Common myeloid progenitor, CD34-positive (primary cell): ENCODE measurements around the gene MYT1.

Experiments used
- CTCF ChIA-PET: fragments of 350-600 bp; sonication (Branson Sonifier 250); formaldehyde crosslinking; loops from one replicate; lab custom pipeline; 2021; ENCODE audit warnings: antibody characterized with exemption; lab: Charles Lee
- POLR2A ChIA-PET: fragments of 350-600 bp; sonication (Branson Sonifier 250); formaldehyde crosslinking; loops from one replicate; lab custom pipeline; 2021; ENCODE audit warnings: antibody characterized with exemption; lab: Charles Lee
- DNase-seq, 3 donors: peaks; one replicate each; pipeline versions ENCODE4 v3.0.0 to v3.0.0-alpha.2; 2013
- H3K27ac ChIP-seq, 2 experiments: 1 replicate in 1 of 2; 2 replicates in 1 of 2; pipeline ENCODE4 v1.7.0; 2013; ENCODE audit warnings: inconsistent platforms in 2 of 2, low read length in 2 of 2, mild to moderate bottlenecking in 2 of 2, low read depth in 1 of 2, moderate library complexity in 1 of 2; ENCODE audit not compliant: severe bottlenecking in 2 of 2, insufficient read depth in 1 of 2, poor library complexity in 1 of 2
- H3K27me3 ChIP-seq, 5 experiments: replicated peaks in 2 of 5; 1 replicate in 3 of 5; 2 replicates in 2 of 5; pipeline versions ENCODE4 v1.6.1 to v1.7.0; 2013; ENCODE audit warnings: low read length in 4 of 5, mild to moderate bottlenecking in 2 of 5, moderate library complexity in 2 of 5, inconsistent platforms in 1 of 5; ENCODE audit not compliant: insufficient read depth in 5 of 5, control insufficient read depth in 4 of 5
- H3K36me3 ChIP-seq, 4 experiments: 1 replicate in 2 of 4; 2 replicates in 2 of 4; pipeline versions ENCODE4 v1.6.1 to v1.7.0; 2013; ENCODE audit warnings: low read length in 3 of 4, control low read depth in 1 of 4, mild to moderate bottlenecking in 1 of 4; ENCODE audit not compliant: control insufficient read depth in 4 of 4, insufficient read depth in 4 of 4
- H3K4me1 ChIP-seq, 4 experiments: 1 replicate in 3 of 4; 2 replicates in 1 of 4; pipeline versions ENCODE4 v1.6.1 to v1.7.1; 2013; ENCODE audit warnings: low read length in 3 of 4, mild to moderate bottlenecking in 3 of 4, control low read depth in 1 of 4, inconsistent platforms in 1 of 4, moderate library complexity in 1 of 4; ENCODE audit not compliant: control insufficient read depth in 4 of 4, insufficient read depth in 4 of 4; ENCODE audit errors: control extremely low read depth in 1 of 4
- H3K4me3 ChIP-seq, 7 experiments: 1 replicate in 4 of 7; 2 replicates in 3 of 7; pipeline versions ENCODE4 v1.5.1 to v1.7.0; 2013; ENCODE audit warnings: mild to moderate bottlenecking in 7 of 7, low read length in 6 of 7, moderate library complexity in 6 of 7, inconsistent platforms in 2 of 7, low read depth in 2 of 7, control low read depth in 1 of 7; ENCODE audit not compliant: insufficient read depth in 4 of 7, control insufficient read depth in 1 of 7; ENCODE audit errors: extremely low read depth in 1 of 7
- H3K9me3 ChIP-seq, 5 experiments: 1 replicate in 4 of 5; 2 replicates in 1 of 5; pipeline versions ENCODE4 v1.6.1 to v1.7.1; 2013; ENCODE audit warnings: low read length in 4 of 5, mild to moderate bottlenecking in 2 of 5, inconsistent platforms in 1 of 5, low read depth in 1 of 5, moderate library complexity in 1 of 5; ENCODE audit not compliant: control insufficient read depth in 4 of 5, insufficient read depth in 2 of 5; ENCODE audit errors: control extremely low read depth in 1 of 5
- WGBS: methylation state at CpG from one replicate; pipeline ENCODE4 v1.1.5; 2013; ENCODE audit not compliant: insufficient coverage; 5-methylcytosine and 5-hydroxymethylcytosine counted together

The MYT1 gene

GRCh38 chr20:64257107-64257757 is 93.0 kb downstream of the MYT1 start:
- H3K4me3 ChIP-seq = peak overlapping the region in 4 of 7 experiments; percentile 81 to 90 (median 85)

DNA sequence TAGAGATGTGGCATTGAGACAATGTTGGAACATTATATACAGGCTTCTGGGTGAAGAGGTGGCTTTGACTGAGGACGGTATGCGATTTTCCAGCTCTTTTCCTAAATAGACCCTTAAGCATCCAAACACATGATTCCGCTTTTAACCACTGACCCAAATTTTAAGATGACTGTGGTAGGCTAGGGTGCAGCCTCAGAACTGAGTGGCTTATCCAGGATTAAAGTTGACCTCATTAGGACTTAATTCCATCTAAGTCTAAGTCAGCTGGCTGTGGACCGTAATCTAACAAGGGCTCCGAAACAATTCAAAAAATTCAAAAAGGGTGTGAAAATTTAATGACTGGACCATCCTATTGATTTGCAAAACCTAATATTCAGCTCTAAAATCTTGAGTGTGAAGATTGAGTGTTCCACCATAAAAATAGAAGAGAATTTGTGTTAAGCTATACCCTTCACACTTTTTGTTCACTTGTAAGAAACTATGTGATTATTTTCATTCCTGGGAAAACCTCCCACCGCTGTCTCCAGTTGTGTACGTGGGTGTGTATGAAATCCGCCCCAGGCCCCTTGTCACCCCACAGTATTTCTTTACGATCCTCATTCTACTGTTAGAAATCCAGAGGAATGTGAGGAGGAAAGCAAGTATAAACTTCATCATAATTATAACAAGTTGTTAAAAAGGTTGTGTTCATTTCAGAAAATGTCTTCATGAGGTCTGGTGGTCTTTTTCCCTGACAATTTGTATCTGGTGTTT is 94.0 kb downstream of the MYT1 start:
- ChIA-PET POLR2A (no interaction called here), CTCF (interaction anchor here (0.9 to 1.6 kb wide), 2 partner anchors 11 to 20 kb away, joined by 3 read pairs; no protein-coding TSS in a partner anchor)
- peaks cover 0 to 2% (median 0%) of the 10 kb centered on the region in 5 experiments for H3K27me3 ChIP-seq
- H3K4me1 ChIP-seq = peaks cover 4 to 34% (median 22%) of the 10 kb centered on the region in 4 experiments
- WGBS = 97% methylated on average over 5 of the region's 9 CpGs
- no peak for DNase-seq
- H3K27ac ChIP-seq = no peak overlapping the region
- H3K9me3 ChIP-seq = no peaks in the 10 kb centered on the region
- H3K4me3 ChIP-seq = no peak overlapping the region
- H3K36me3 ChIP-seq = peaks cover 3 to 18% (median 10%) of the 10 kb centered on the region in 4 experiments

More at GRCh38 chr20:64257107-64257757, 93.0 kb downstream of the MYT1 start:
- H3K27me3 ChIP-seq = peaks cover 0 to 2% (median 0%) of the 10 kb centered on the region in 5 experiments
- H3K27ac ChIP-seq = no peak overlapping the region
- peaks cover 0 to 11% (median 5%) of the 10 kb centered on the region in 4 experiments for H3K36me3 ChIP-seq
- peaks cover 4 to 34% (median 22%) of the 10 kb centered on the region in 4 experiments for H3K4me1 ChIP-seq
- ChIA-PET POLR2A (no interaction called here), CTCF (interaction anchor here (0.9 to 1.6 kb wide), 2 partner anchors 10 to 21 kb away, joined by 3 read pairs; no protein-coding TSS in a partner anchor)
- no peak for DNase-seq
- 100% methylated on average over 5 of the region's 13 CpGs for WGBS
- H3K9me3 ChIP-seq = no peaks in the 10 kb centered on the region

DNA sequence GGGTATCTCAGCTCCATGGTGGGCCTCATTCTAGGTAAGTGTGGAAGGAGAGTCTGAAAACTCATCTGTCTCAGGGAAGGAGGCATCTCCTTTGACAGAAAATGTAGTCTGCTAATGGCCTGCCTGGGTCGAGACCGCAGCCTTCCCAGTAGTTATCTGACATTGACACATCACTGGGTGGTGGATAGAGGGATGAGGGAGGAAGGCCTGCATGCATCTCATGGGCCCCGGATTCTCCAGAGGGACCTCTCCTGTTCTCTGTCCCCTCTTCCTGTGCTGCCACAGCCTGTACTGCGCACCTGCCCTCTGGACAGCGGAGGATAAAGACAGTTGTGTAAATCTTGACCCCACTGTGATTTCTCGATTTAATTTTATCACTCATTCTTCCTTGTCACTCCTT is 96.0 kb downstream of the MYT1 start:
- Histone ChIP-seq H3K9me3 (no peaks in the 10 kb centered on the region), H3K36me3 (peaks cover 3 to 24% (median 16%) of the 10 kb centered on the region in 4 experiments), H3K27ac (no peak overlapping the region), H3K27me3 (no peaks in the 10 kb centered on the region), H3K4me3 (no peak overlapping the region), H3K4me1 (peaks cover 4 to 29% (median 20%) of the 10 kb centered on the region in 4 experiments)
- no peak for DNase-seq
- POLR2A ChIA-PET = no interaction called here
- CTCF ChIA-PET = interaction anchor here (0.7 kb wide), 1 partner anchor 16 kb away, joined by 3 read pairs; no protein-coding TSS in a partner anchor
- WGBS = 85% methylated on average over 6 of the region's 6 CpGs

DNA sequence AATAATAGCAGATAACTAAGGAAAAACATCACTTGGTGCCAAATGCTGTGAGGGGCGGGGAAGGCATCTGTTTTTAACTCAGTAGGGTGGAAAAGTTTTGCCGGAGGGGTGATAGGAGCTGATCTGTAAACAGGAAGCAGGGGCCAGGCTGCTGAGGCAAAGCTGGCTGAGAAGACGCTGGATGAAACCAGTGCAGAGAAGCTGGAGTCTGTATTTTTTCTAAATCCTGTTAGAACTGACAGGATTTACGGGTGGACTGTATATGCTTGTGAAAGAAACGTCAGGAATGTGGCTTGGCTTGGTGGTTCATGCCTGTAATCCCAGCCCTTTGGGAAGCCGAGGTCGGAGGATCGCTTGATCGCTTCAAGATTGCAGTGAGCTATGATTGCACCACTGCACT is 96.9 kb downstream of the MYT1 start:
- Histone ChIP-seq H3K4me3 (no peak overlapping the region), H3K4me1 (peaks cover 2 to 25% (median 16%) of the 10 kb centered on the region in 4 experiments), H3K27ac (no peak overlapping the region), H3K36me3 (peaks cover 3 to 30% (median 20%) of the 10 kb centered on the region in 4 experiments), H3K9me3 (no peaks in the 10 kb centered on the region), H3K27me3 (no peaks in the 10 kb centered on the region)
- 57% methylated on average over 9 of the region's 9 CpGs for WGBS
- ChIA-PET POLR2A (no interaction called here), CTCF (no interaction called here)
- peak in 1 of 3 donors; percentile 13 for DNase-seq

DNA sequence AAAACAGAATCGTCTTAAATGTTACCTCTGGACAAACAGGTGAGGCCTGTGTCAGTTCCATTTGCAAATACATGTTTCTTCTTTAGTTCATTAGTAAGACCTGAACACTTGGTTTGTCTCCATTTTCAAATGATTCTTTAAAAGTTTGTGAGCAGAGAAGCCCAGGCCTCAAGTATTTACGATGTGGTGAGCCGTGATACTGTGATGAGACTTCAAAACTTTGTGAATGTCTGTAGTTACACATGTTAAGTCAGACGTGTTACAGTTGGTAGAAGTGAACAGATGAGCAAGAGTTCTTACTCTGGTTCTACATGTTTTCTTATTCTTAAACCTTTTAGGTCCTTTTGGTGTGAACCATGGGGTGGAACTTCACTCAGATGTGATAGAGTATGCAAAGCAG is 99.8 kb downstream of the MYT1 start:
- DNase-seq = no peak
- H3K4me1 ChIP-seq = peaks cover 0 to 9% (median 4%) of the 10 kb centered on the region in 4 experiments
- H3K9me3 ChIP-seq = no peaks in the 10 kb centered on the region
- no peak overlapping the region for H3K27ac ChIP-seq
- no peaks in the 10 kb centered on the region for H3K27me3 ChIP-seq
- WGBS = 82% methylated on average over 3 of the region's 4 CpGs
- CTCF ChIA-PET = no interaction called here
- POLR2A ChIA-PET = no interaction called here
- peaks cover 7 to 38% (median 27%) of the 10 kb centered on the region in 4 experiments for H3K36me3 ChIP-seq
- no peak overlapping the region for H3K4me3 ChIP-seq

GRCh38 chr20:64265201-64265600 is 100.9 kb downstream of the MYT1 start:
- H3K36me3 ChIP-seq = peaks cover 7 to 38% (median 30%) of the 10 kb centered on the region in 4 experiments
- WGBS = 92% methylated on average over 2 of the region's 5 CpGs
- DNase-seq = no peak
- no peaks in the 10 kb centered on the region for H3K27me3 ChIP-seq
- no peak overlapping the region for H3K27ac ChIP-seq
- peaks cover 0 to 9% (median 4%) of the 10 kb centered on the region in 4 experiments for H3K4me1 ChIP-seq
- H3K4me3 ChIP-seq = no peak overlapping the region
- POLR2A ChIA-PET = no interaction called here
- CTCF ChIA-PET = no interaction called here
- H3K9me3 ChIP-seq = no peaks in the 10 kb centered on the region

- Histone ChIP-seq H3K4me3 (no peak overlapping the region), H3K27me3 (no peaks in the 10 kb centered on the region), H3K27ac (no peak overlapping the region), H3K4me1 (no peaks in the 10 kb centered on the region), H3K36me3 (peaks cover 7 to 44% (median 31%) of the 10 kb centered on the region in 4 experiments), H3K9me3 (no peaks in the 10 kb centered on the region)
- ChIA-PET POLR2A (no interaction called here), CTCF (no interaction called here)
- DNase-seq = no peak
- WGBS = 100% methylated on average over 3 of the region's 5 CpGs
These were observed 102.7 kb downstream of the MYT1 start for GRCh38 chr20:64266988-64267387.
